GM15510 (cell line): Measurements from ENCODE around the gene DSEL.

Experiments used
- POLR2A ChIP-seq: IDR thresholded peaks from 3 replicates; pipeline ENCODE4 v1.6.1; 2011; ENCODE audit warnings: borderline replicate concordance; ENCODE audit not compliant: insufficient read length; ENCODE audit errors: extremely low read depth

DSEL gene

DNA sequence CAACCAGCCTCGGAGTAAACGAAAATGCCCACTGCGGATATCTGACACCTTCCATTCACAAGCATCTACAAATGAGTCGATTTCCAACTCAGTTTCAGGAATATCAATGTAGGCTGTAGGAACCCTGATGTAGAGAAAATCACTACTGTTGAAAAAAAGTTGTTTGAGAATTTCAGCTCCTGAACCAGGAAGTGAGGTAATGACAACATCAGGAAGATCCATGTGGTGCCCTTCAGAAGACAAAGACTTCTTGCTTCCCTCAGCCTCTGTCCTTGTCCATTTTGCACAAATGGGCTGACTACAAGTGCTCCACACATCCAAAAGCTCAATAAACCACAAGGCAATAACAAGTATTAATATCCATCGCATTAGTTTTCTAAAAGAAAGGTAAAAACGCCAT, 4.7 kb downstream of the DSEL start:
- no peak for TF ChIP-seq POLR2A

DNA sequence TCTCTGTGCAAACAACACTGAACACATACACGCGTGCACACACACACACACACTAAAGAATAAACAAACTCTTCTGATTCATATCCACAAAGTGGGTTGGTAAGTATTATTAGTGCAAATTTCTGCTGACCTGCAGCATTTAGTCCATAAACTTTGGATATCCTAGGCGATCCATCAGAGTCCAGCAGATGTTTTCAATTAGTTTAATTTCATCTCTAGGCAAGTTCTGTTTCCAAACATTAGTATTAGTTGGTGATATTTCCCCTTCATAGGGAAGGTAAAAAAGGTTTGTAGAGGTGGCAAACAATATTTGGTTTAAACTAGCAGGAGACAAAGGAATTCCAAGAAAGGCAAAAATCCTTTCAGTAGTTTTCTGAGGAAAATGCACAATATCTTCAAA, 5.7 kb downstream of the DSEL start:
- no peak for TF ChIP-seq POLR2A

DNA sequence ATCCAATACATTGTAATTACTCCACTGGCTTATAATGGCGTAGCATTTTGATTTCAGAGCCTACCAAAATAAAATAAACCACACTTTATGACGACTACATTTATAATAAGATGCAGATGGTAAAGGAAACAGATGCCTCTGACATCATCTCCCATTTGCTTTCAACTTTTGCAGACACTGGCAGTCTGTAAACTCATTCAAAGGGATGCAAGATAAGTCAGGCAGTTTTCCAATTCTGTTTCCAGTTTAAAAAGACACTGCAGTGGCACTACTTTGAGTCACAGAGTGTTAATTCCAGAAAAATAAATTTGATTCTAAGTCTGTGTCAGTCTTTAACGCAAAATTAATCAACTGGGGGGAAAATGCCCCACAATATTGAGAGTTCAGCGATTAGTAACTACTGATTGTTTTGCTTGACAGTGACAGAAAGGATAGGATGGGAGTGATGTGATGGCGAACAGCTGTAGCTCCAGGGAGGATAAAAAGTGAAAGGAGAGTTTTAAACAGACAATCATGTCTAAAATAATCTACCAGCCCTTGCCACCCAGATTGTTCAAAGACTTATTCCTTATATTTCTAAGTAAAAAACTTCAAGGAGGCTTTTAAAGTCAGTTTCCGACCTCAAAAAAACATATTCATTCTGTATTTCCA, 6.7 kb downstream of the DSEL start:
- TF ChIP-seq POLR2A = no peak

DNA sequence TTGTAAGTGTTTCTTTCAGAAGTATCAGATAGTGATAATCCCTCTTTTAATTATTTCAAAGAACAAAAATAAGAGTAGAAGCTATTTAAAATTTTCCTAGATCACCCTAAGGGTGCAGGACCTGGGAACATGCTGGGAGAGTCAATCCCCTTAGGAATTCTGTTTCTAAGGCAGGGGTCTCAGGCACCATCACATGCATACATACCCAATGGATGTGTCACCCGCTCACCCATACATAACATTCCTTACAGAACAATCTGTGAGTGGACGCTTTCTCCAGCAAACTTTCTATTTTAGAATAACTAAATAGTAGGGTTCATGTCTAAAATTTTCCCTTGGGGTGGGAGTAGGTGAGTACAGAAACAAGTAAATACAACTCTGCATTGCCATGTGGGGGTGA, 8.4 kb downstream of the DSEL start:
- no peak for TF ChIP-seq POLR2A

DNA sequence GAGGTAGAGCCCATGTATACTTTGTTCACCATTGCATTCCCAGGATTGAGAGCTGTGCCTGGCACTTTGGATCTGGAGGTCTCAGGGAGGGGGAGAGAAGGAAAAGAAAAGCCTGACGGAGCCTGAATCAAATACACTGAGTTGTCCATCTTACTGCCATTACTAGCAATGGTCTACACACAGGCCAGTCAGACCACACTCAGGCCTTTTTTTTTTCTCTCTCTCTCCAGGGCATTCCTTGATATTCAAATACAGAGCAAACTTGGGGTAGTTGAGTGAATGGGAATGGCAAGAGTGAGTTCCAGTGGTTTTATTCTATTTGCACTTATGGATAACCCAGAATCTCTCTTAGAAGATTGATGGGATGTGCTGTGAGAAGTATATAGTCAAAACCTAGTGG, 11.8 kb downstream of the DSEL start:
- no peak for TF ChIP-seq POLR2A

DNA sequence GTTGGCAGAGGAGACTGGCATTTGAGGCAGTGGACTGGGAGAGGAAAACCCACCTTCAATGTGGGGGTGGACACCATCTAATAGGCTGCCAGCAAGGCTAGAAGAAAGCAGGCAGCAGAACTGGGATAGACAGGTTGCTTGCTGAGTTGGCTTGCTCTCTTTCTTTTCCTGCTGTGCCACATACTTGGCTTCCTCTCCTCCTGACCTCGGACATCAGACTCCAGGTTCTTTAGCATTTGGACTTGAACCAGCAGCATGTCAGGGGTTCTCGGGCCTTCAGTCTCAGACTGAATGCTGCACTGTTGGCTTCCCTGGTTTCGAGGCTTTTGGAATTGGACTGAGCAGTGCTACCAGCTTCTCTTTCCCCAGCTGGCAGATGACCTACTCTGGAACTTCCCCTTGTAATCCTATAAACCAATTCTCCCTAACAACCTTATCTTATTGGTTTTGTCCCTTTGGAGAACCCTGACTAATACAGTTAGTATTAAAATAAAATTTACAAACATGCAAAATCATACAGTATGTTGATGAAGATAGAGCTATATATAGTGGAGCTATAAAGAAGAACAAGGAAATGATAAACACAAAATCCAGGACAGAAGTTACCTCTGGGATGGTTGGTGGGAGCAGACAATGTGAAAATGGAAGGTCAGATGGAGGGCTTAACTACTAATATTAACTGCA, 15.9 kb downstream of the DSEL start:
- no peak for TF ChIP-seq POLR2A

DNA sequence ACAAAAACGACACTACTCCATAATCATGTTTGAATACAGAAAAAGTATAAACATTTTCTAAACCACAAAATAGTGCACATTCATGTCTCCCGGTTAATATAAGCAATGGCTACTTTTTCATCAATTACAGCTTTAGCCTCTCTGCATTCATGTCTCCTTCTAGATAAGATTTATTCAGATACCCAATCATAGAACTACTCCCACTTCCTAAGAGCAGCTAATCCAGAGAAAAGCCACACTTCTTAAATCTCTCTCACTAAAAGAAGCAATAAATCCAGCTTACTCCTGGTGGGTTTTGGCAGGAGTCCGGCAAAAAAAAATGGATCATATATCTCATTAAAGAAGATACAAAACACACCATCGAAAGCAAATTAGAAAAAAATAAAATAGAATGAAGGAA, 20.1 kb downstream of the DSEL start:
- TF ChIP-seq POLR2A = no peak

DNA sequence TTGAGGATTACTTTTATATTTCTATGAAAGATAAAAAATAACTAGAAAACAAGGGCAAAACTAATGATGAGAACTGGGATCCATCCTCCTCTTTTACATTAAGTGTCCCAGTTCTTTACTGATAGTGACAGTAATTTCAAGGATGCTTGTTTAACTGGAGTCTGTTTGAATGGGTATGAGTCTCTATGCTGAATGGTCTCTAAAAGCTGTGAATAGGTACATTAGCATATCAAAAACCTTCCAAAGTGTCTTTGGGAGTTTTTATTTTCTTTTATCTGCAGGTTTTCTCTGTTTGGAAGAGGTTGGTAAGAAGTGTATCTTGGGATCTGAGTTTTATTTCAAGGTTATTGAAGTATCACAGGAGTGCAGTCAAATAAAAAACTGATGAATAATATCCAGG, 30.0 kb downstream of the DSEL start:
- TF ChIP-seq POLR2A = no peak

DNA sequence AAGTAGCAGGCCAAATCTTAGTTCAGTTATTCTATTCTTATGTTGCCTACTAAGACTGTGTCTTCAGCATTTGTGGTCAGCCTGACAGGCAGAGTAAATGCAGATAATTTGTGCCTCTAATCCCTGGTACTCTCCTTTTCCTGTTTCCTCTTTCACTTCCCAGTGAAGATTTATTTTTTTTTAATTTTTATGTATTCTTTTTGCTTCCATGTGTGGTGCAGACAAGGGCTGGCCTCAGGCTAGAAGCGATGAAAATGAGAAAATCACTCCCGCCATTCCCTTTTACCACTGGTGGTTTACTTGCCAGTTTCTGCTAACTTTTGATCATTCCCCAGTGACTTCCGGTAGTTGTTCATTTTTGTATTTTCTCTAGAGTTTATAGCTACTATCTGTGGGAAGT, 30.9 kb downstream of the DSEL start:
- no peak for TF ChIP-seq POLR2A

DNA sequence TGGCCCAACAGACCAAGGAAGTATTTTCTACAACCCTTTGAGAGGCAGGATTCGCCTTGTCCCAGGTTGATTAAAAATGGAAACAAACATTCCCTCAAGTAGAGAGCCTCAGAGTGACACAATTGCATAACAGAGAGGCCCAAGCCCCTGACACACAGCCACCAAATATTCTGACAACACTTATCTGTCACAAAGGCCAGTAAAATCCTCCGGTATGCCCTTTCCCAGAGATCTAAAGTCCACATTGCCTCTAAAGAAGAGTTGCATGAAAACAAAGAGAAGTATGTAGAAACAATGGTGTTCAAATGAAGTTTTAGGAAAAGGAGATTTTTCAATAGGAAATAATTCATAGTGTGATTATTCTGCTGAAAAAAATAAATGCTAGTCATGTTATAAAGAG, 32.1 kb downstream of the DSEL start:
- TF ChIP-seq POLR2A = no peak

DNA sequence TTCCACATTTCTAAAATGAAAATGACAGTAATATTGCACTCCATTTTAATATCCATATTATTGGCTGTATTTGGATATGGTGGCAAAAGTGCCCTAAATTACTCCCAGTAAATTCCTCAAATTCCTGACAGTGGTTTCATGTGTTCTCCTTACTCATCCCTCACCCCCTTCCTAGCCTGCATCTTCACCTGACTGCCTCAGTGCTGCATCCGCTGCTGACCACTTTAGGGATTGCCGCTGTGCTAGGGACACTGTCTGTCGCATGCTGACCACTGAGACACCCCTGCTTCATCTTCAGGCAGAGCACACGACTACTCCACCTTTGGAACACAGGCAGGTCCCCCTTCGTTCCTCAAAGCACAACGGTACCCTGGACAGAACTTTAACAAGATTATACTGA, 32.6 kb downstream of the DSEL start:
- no peak for TF ChIP-seq POLR2A

DNA sequence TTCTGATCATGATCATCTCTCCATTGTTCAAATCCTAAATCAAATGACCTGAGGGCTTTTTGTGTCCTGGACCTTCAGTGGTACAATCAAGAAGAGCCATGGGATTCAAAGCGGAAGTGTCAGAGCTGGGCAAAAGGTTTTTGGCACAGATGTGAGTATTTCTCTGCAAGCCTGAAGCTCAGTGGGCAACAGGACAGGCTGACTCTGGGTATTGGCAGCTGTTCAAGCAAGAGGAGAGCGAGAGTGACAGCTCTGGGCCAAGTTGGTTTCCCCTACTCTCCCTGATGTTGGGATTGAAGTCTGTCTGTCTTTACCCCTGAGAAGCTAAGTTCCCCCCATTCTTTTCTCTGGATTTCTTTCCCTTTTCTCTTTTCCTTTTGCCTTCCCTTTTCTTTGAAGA, 33.3 kb downstream of the DSEL start:
- TF ChIP-seq POLR2A = no peak

DNA sequence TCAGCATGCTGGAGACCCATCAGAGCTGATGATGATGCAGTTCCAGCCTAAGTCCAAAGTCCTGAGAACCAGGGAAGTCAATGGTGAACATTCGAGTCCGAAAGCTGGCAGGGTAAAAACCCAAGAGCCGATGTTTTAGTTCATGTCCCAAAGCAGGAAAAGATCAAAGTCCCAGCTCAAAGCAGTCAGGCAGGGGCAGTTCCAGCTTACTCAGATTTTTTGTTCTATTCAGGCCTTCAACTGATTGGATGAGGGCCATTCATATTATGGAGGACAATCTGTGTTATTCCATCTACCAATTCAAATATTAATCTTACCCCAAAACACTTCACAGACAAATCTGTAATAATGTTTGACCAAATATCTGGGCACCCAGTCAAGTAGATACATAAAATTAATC, 38.3 kb downstream of the DSEL start:
- TF ChIP-seq POLR2A = no peak

DNA sequence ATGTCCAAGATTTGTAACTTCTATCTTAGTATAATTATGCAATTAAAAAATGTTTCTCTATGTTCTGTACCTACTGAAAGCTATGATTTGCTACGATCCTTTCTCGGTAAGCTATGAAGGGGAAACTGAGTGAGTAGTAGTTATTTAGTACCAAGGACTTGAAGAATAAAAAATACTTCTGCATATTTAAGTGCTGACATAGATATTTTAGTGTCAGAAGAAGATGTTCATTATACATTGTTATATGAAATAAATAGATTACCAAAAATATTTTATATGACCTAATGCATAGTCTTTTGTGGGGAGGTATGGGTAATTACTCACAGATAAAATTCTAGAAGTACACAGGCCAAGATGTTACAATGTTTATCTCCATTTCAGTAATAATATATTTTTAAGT, 39.0 kb downstream of the DSEL start:
- no peak for TF ChIP-seq POLR2A

DNA sequence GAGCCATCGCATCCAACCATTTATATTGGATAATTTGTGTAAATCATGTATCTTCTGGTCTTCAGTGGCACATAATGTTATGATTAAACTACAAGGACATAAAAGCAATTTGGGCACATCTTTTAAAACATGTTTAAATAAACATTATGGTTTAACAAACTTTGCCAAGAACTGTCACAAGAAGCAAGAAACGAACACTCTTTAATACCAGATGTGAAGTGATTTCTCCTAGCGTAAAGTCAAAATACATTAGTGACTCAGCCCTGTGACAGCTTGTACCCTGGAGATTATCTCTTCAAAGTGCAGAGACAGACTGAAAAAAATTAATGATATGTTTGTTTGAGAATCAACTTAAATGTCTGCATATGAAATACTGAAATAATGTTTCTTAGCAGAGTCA, 39.9 kb downstream of the DSEL start:
- no peak for TF ChIP-seq POLR2A

DNA sequence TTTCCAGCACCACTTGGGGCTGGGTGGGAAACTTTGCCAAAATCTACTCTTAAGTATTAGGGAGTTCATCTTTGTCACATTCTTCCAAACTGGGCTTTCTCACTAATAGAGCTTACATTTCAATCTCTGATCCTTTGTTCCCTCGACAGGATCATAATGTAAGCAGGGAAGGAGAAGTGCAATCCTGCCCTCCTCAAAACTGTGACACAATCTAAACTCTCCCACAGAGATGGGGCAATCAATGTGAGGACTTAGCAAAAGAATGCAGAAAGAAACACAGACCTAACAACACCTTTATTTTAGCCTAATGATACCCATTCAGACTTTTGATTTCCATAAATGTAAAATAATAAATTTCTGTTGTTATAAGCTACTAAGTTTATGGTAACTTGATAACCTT, 40.8 kb downstream of the DSEL start:
- TF ChIP-seq POLR2A = no peak
